Ecto neural progenitor cell (in vitro differentiated cells): Measurements from ENCODE around the gene DIO3.
"Not testable (repeated sequence)": the region's sequence is repeated elsewhere in the genome, so short reads cannot be mapped to it uniquely, and the experiment has no call there.

Experiments used
- DNase-seq: peaks from one replicate; pipeline ENCODE4 v3.0.0-alpha.2; 2018; ENCODE audit warnings: low spot score

DIO3 gene

DNA sequence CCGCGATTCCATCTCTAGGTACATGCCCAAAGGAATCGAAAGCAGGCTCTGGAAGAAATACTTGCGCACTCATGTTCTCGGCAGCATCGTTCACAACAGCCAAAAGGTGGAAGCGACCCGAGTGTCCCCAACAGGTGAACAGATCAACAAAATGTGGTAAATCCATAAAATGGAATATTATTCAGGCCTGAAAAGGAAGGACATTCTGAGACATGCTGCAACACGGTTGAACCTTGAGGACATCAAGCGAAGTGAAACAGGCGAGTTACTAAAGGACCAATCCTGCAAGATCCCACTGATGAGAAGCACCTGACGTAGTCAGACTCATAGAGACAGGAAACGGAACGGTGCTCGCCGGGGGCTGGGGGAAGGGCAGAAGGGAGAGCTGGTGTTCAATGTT is 17.5 kb upstream of the DIO3 start:
- no peak for DNase-seq

DNA sequence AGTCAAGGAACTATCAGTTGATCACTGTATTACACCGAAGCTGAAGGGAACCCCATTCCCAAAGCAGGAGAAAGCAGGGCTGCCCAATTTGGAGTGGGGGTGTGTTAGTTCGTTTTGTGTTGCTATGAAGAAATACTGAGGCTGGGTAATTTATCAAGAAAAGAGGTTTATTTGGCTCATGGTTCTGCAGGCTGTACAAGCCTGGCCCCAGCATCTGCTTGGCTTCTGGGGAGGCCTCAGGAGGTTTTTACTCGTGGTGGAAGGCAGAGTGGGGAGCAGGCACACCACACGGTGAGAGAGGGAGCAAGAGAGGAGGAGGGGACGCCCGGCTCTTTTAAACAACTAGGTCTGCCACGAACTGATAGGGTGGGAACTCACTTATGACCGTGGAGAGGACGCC is 16.7 kb upstream of the DIO3 start:
- DNase-seq: no peak

DNA sequence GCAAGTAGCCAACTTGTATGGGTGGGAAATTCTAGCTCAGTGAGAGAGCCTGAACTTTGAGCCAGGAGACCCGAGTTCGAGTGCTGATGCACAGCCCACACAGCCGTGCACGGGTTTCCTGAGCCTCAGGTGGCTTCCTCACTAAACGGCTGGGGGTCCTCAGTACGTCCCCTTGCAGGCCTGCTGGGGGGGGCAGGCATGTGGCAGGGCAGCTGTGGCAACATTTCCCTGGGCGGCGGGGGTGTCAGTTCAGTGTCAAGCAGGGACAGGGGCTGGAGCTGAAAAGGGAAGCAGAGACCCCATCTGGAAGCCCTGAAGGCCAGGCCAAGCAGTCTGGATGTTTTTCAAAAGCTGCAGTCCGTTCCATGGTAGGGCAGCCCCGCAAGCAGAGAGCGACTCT is 14.6 kb upstream of the DIO3 start:
- DNase-seq: no peak

DNA sequence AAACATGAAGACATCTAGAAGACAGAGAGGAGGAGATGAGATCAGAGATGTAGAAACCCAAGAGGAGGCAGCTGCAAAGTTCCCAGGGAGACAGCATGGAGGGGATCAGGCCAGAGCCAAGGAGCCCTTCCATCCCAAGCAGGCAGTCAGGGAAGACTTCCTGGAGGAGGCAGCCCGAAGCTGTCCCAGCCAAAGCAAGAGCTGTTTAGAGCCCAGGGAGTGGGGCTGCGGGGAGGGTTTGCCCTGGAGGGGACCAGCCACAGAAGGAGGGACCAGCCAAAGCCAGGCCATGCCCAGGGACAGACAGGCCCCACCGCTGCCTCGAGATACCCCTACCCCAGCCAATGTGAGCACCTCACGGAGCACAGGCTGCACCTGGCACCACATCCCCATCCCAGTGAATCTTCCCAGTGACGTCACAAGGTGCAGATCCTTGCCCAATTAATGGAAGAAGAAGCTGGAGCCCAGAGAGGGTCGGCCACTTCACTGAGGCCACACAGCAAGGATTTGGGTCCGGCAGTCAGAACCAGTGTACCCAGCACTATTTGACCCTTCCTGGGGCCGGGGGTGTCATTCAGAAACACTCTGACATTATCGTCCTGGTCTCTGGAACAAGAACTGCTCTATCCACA is 14.1 kb upstream of the DIO3 start:
- no peak for DNase-seq

DNA sequence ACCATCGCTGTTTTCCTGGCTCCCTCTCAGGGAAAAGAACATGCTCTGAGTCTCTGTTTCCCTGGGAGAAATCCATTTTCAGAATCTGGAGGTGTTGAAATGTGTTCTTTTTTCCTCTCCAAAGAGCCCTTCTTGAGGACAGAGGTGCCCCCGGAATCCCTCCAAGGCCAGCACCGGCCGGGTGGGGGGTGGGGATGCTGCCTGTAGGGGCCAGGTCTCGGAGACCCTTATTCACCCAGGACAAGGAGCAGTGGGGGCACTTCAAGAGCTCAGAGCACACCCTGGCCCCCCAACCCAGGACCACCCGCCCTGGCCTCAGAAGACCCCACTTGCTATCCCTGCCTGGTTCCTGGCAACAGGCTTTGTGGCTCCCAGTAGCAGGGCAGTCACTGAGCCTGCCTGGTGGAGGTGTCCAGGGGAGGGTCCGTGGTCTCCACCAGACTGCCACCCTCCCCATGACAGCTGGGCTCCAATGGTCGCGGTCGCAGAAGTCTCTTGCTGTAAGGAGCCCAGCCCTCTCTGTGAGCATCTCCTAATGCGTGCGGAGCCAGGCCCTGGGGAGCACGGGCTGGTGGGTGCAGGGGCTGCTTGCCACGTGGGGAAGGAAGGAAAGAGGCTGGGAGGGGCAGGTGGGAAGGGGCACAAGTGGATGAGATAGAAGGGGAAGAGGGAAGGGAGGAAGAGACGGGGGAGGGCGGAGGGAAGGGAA is 13.2 kb upstream of the DIO3 start:
- no peak for DNase-seq

DNA sequence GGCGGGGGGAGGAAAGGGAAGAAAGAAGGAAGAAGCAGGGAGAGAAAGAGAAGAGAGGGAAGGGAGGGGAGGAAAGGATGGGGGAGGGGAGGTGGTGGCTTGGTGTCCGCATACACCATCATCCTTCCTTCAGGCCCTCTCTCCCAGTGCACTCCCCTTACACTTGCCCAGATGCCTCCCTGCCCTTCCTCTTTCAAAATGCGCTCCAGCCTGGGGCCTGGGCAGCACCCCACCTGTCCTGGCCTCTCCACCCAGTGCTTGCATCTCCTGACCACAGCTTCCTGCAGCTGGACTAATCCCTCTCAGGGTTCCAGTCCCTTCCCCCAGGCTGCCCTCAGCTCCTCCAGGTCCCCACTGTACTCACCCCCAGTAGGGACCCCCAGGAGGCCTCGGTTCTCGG is 12.6 kb upstream of the DIO3 start:
- DNase-seq: no peak

DNA sequence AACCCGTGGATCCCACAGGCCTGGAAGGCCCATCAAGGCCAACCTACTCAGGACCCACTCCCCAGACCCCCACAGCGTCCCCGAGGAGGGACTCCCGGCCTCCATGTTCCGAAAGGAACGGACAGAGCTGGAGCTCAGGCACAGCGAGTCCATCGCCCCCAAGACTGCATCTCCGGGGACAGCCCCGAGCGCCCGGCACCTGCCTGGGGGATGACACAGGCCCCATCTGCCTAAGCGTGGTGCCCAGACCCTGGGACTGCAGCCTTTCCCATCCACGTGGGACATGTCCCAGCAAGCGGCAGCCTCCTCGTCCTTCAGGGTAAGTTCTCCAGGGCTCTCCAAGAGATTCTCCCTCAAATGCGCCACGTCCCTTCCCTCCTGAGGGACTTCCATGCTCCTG is 12.1 kb upstream of the DIO3 start:
- no peak for DNase-seq

DNA sequence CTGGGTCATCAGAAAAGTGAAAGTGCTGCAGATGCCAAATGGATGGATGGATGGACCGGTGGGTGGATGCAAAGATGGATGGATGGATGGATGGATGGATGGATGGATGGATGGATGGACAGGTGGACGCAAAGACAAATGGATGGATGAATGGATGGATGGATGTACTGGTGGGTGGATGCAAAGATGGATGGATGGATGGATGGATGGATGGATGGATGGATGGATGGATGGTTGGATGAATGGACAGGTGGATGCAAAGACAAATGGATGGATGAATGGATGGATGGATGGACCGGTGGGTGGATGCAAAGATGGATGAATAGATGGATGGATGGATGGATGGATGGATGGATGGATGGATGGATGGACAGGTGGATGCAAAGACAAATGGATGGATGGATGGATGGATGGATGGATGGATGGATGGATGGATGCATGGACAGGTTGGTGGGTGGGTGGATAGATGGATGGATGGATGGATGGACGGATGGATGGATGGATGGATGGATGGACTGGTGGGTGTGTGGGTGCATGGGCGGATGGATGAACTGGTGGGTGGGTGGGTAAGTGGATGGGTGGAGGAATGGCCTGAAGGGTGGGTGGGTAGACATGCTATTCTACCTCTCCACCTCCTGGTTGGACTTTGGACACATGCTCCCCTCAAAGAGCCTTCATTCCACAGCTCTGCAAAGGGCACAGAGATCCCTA is 10.9 kb upstream of the DIO3 start:
- not testable (repeated sequence) for DNase-seq

DNA sequence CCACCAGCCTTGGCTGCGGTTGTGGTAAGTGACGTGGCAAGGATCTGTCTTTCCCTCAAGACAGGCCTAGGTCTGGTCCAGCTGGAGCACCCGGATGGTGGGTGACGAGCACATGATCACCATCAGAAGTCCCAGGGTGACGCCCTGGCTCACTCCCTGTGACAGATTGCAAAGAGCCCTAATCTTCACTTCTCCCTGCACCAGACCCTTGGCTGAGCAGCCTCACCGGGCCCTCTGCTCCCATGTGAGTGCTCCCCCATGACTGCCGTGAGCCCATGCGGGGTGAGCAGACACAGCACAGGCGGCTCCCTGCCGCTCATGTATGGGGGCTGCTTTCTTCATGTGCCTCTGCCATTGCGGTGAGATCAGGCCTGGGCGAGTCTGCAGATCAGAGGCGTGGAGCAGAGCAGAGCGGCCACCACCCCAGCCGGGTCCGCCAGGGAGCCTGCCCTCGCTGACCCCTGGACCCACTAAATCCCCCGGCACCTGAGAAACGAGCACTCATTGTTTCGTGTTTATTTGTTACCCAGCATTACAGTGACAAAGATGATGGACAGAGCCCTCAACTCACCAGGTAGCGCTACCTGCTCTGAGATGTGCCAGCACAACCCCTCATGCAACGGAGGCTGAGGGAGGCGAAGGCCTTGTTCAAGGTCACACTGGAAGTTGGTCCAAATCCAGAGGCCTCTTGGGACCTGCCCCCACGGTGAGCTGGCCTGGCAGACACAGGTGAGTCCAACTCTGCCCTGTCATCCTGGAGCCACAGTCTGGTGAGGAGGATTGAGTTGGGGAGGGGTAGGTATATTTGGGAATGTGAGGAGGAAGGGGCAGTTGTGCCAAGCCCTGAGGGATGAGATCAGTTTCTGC is 9.3 kb upstream of the DIO3 start:
- DNase-seq: no peak

DNA sequence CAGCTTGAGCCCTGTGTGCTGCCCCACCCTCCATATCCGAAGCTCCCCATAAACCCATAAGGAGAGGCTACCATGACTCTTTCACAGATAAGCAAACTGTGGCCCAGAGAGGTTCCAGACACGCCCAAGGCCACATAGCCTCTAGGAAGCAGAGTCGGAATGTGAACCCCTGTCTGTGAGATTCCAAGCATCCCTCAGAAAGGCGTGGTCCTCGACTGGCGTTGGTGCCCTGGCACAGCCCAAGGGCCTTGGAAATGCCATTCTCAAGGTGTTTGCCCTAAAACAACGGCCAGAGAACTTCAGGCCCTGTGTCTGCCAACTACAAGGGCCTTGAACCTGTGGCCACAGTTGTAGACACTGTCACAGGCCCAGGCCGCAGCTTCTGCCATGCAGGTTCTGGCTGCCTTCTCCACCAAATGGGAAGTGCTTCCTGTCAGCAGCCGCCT is 8.5 kb upstream of the DIO3 start:
- no peak for DNase-seq

DNA sequence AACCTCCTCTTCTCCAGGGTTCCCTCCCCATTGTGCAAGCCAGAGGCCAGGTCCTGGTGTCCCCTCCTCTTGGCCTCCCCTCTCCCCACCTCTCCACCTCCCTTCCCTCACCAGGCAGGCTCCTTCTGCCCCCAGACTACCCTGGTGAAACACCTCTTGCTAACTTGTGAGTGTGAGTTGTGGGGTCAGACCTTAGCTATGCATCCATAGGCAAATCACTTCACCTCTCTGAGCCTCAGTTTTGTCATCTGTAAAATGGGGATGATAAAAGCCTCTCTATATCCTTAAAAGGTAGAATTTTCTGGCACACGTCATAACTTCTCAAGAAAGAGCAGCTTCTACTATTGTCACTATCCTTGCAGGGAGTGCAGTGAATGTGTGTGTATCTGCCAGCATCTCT is 7.9 kb upstream of the DIO3 start:
- DNase-seq: no peak

DNA sequence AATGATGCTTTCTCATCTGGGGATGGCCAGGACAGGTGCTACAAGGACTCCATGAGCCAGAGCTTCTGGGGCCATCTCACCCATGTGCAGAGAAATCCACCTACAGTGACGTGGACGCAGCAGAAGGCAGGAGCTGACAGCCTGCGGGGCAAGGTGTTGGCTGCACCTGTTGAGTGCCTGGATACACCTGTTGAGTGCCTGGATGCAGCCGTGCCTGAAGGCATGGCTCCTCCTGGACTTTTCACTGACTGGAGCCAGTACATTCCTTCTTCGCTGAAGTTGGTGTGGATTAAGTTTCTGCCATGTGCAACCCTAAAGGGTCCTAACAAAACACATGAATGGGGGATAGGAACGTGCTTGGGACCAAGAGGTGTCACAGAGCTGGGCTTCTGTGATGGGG is 7.4 kb upstream of the DIO3 start:
- DNase-seq: no peak

DNA sequence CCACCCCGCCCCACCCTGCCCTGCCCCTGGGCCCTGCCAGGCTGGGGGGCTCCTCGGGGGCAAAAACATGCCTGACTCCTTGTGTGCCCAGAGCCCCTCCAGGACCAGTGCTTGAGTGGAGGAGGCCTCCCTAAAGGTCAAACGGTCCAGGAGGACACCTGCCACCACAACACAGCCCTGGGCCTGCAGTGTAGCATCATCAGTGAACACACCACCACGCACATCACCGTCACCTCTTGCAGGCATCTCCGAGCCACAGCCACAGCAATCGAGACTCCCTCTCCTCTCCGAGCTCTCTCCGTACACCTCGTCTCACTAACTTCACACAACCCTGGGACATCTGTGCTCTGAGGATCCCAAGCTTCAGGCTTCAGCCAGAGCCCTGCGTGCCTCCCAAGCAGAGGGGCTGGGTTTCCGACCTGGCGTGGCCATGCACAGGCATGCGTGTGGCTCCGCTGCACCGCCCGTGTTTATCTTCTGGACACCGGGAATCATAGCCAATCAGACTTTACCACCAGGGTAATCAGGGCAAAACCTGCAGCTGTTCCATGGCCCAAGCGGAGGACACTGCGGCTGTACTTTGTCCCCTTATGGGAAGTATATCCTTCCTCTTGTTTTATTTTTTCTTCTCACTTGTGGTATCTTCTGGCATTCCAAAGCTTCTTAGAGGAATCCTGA is 6.2 kb upstream of the DIO3 start:
- DNase-seq: no peak

DNA sequence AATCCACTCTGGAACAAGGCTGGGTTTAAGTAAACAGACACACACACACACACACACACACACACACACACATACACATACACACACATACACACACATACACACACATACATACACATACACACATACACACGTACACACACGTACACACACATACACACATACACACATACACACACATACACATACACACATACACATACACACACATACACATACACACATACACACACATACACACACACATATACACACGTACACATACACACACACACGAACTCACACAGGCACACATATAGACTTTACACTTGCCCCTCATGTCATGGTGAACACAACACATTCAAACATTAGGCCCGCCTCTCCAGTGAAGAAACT is 5.6 kb upstream of the DIO3 start:
- not testable (repeated sequence) for DNase-seq

DNA sequence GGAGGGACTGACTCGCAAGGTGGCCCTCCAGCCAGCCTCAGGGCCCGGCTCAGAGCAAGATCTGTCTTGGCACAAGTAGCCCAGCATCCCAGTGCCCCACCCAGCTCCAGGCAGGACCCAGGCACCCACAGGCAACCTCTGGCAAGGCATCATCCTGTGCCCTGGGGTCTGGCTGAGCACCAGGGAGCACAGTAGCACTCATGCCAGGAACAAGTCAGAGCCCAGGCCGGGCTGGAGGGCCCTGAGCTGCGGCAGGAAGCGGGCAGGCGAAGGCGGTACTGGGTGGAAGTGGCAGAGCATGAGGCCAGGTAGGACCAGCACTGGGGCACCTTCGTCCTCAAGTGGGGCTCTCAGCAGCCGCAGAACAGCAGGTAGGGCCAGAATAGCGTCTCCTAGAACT is 5.2 kb upstream of the DIO3 start:
- no peak for DNase-seq

DNA sequence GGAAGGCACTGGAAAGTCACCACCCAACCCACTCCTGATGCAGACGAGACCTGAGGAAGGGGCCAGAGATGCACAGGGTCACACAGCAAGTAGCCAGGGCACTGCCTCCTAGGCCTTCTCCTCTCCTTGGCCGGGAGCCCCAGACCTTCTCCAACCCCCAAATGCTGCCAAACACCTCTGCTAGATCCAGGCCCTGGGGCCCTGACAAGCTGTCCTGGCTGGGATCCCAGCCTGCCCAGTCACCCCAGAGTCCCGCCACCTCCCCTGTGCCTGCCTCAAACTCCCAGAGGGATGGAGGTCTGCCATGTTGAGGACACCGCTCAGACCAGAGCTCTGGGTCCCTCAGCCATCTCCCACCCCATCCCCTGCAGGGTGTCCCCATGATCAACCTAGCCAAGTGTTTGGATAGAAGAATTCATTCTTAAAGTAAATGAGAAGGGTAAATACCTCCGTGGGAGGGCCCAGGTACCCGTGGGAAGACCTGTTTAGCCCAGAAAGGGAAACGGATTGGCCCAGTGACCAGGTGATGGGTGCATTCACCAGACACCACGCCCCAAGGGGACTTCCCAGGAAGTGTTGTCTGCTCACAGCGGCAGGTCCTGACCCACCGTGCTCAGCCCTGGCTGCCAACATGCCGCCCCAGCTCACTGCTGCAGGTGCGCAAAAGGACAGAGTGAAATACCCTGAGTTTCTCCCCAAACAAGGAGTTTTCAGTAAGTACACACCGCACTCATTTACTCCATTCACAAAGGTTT is 4.6 kb upstream of the DIO3 start:
- no peak for DNase-seq

DNA sequence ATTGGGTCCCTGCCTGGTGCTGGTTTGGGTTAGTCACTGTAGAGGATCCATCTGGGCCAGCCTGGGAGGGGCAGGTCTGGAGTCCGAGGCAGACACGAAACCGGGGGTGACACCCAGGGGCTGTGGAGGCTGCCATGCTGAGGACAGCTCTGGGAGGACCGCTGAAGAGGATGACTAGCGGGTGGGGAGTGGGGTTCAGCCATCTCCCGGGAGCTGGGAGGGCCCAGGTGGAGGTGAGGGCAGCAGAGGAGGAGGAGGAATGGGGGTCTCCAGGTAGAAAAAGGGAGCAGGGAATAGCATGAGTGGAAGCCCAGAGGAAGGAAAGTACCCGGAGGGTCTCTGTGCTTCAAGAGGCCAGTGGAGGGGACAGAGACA is 4.0 kb upstream of the DIO3 start:
- DNase-seq: no peak

DNA sequence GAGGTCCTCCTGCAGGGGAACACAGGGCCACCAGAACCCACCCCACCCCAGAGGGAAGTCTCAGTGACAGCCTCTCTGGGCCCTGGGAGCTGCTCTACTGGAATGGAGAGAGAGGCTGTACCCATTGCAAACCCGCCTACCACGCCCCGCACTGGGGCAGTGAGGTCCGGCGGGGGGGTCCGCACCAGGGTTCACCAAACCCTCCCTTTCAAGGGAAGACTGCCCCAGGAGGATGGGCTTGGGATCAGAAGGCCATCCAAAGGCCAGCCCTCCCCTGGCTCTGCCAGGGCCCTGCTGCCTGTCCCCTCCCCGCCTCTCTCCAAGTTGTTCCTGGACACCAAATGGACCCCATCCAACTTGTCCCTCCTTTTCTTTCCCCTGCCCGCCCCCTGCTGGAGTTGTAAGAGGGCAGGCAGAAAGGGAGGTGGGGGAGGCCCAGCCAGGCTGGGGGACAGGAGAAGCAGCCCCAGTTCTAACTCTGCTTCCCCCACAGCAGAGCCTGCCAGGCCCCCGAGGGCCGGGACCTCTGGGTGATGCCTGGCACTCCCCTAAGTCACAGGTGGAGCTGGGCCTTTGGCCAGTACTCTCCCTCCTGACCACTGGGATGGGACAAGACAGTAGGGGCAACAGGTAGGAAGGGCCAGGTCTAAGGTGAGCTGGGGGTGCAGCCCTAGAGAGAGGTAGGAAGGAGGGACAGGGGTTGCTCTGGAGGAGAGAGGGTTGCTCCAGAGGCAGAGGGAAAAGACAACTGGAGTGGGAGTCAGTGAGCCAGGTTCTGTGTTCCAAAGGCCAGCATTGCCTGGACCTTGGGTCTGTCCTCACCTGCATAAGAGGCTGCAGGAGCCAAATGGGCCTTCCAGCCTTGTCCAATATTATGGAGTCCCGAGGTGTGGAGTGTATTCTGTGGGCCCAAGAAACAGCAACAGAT is 3.2 kb upstream of the DIO3 start:
- DNase-seq: no peak

DNA sequence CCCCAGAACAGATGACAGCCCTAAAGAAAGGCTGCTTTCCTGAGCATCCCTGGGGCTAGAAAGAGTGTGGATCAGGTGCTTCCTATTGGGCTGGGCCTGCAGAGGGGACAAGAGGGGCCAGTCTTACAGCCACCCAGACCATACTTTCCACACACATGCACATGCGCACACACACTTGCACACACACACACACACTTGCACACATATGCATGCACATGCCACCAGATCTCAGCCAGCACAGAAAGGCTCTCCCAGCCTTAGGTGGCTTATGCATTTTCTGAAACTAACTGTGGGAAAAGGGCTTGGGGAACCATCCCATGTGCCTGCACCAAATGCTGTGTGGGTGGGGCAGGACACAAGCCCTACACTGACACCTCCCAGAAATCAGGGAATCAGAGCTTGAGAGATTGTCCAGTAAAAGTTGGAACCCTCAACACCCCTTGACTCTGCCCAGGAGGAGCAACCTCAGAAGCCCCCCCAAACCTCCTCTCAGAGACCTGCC is 2.5 kb upstream of the DIO3 start:
- no peak for DNase-seq

DNA sequence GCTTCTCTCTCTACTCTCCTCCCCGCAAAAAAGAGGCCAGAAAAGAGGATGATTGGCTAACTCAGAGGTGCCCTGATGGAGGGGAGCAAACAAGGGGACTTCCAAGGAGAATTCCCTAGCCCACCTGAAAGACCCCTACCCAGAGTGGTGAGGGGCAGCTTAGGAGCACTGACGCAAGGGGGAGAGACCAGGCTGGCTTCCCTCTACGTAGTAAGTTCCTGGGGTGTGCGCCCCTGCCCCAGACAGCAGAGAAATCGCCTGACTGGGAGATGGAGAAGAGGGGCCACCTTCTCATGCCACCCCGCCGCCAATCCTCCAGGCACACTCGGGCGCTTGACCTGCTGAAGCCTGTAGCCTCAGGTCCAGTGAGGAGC is 2.1 kb upstream of the DIO3 start:
- DNase-seq: no peak
